Measurements from ENCODE around the gene HCRTR1. TPM values are rescaled to one million over a fixed set of nuclear protein-coding genes. Genes with fewer than 3 reads are reported as not detected.

The HCRTR1 gene
- total RNA-seq, 4 donors from 2014 or later: 0.42 TPM; not detected in 3

GRCh38 chr1:31670593-31670964, 53.1 kb downstream of the HCRTR1 start:
- DNase-seq (ENCODE audit: low spot score in 2 of 2): no peak
- no peak for TF ChIP-seq POLR2A (IDR thresholded peaks at IDR 0.05)
- no peak for TF ChIP-seq CTCF (IDR thresholded peaks at IDR 0.05)
- intact Hi-C loops (cut with DNase I; ENCODE audit: low total_unique reads): no loop called here
- no peak overlapping the region for H3K4me3 ChIP-seq (ENCODE audit: low read depth, poor library complexity, severe bottlenecking)
- 21 to 59% methylated on average over 6 of the region's 6 CpGs for WGBS, 2 donors

- 77 to 100% methylated on average over 9 to 11 of the region's 11 CpGs for WGBS, 2 donors
- no peak for TF ChIP-seq POLR2A (IDR thresholded peaks at IDR 0.05)
- no peak for TF ChIP-seq CTCF (IDR thresholded peaks at IDR 0.05)
- intact Hi-C loops (cut with DNase I; ENCODE audit: low total_unique reads): no loop called here
- no peak overlapping the region for H3K4me3 ChIP-seq (ENCODE audit: low read depth, poor library complexity, severe bottlenecking)
- DNase-seq (ENCODE audit: low spot score in 2 of 2): no peak
These were observed 53.7 kb downstream of the HCRTR1 start for GRCh38 chr1:31671147-31671546.

- 87 to 91% methylated on average over 5 to 8 of the region's 8 CpGs for WGBS, 2 donors
- intact Hi-C loops (cut with DNase I; ENCODE audit: low total_unique reads): no loop called here
- no peak for DNase-seq (ENCODE audit: low spot score in 2 of 2)
- no peak for TF ChIP-seq CTCF (IDR thresholded peaks at IDR 0.05)
- no peak for TF ChIP-seq POLR2A (IDR thresholded peaks at IDR 0.05)
- no peak overlapping the region for H3K4me3 ChIP-seq (ENCODE audit: low read depth, poor library complexity, severe bottlenecking)
These were observed 54.2 kb downstream of the HCRTR1 start for GRCh38 chr1:31671561-31672201.

- no peak for DNase-seq (ENCODE audit: low spot score in 2 of 2)
- WGBS, 2 donors: 45 to 62% methylated on average over 13 of the region's 13 CpGs
- intact Hi-C loops (cut with DNase I; ENCODE audit: low total_unique reads): no loop called here
- TF ChIP-seq CTCF (IDR thresholded peaks at IDR 0.05): no peak
- TF ChIP-seq POLR2A (IDR thresholded peaks at IDR 0.05): no peak
- H3K4me3 ChIP-seq (ENCODE audit: low read depth, poor library complexity, severe bottlenecking): no peak overlapping the region
These were observed 55.5 kb downstream of the HCRTR1 start for GRCh38 chr1:31672986-31673385.

GRCh38 chr1:31673433-31673832, 55.9 kb downstream of the HCRTR1 start:
- intact Hi-C loops (cut with DNase I; ENCODE audit: low total_unique reads): no loop called here
- DNase-seq (ENCODE audit: low spot score in 2 of 2): no peak
- TF ChIP-seq POLR2A (IDR thresholded peaks at IDR 0.05) (no peak), CTCF (IDR thresholded peaks at IDR 0.05) (no peak)
- no peak overlapping the region for H3K4me3 ChIP-seq (ENCODE audit: low read depth, poor library complexity, severe bottlenecking)
- 88 to 90% methylated on average over 9 of the region's 9 CpGs for WGBS, 2 donors

GRCh38 chr1:31674626-31675025, 57.1 kb downstream of the HCRTR1 start:
- no peak overlapping the region for H3K4me3 ChIP-seq (ENCODE audit: low read depth, poor library complexity, severe bottlenecking)
- TF ChIP-seq CTCF (IDR thresholded peaks at IDR 0.05) (no peak), POLR2A (IDR thresholded peaks at IDR 0.05) (no peak)
- intact Hi-C loops (cut with DNase I; ENCODE audit: low total_unique reads): no loop called here
- 67 to 76% methylated on average over 6 to 8 of the region's 8 CpGs for WGBS, 2 donors
- DNase-seq (ENCODE audit: low spot score in 2 of 2): no peak
